Psoas muscle (tissue), 8 donors: ENCODE data around the gene ABR. TPM values are rescaled to one million over a fixed set of nuclear protein-coding genes. Genes with fewer than 3 reads are reported as not detected.

Source experiments
- ATAC-seq, 4 donors: fragments of 200-7000 bp; cut with Tn5 transposase; one replicate each; pipeline ENCODE4 v1.9.1; 2020; ENCODE audit warnings: moderate library complexity in 3 of 4, mild to moderate bottlenecking in 2 of 4
- DNase-seq, 2 donors: peaks; one replicate each; pipeline ENCODE4 v3.0.0-alpha.2; 2020
- H3K27ac ChIP-seq: fragments of 200-600 bp; one replicate; pipeline ENCODE4 v1.8.0; 2022
- H3K27me3 ChIP-seq, 3 donors: fragments of 200-600 bp in 1 of 3; one replicate each; pipeline versions ENCODE4 v1.6.1 to v1.8.0; 2013 to 2022; ENCODE audit warnings: low read length in 2 of 3, mild to moderate bottlenecking in 2 of 3, moderate library complexity in 1 of 3; ENCODE audit not compliant: insufficient read depth in 3 of 3
- H3K36me3 ChIP-seq, 2 donors: fragments of 200-600 bp in 1 of 2; one replicate each; pipeline versions ENCODE4 v1.6.1 to v1.8.0; 2013 to 2022; ENCODE audit warnings: low read depth in 1 of 2, mild to moderate bottlenecking in 1 of 2, moderate library complexity in 1 of 2; ENCODE audit not compliant: insufficient read depth in 1 of 2
- H3K4me1 ChIP-seq: fragments of 200-600 bp; one replicate; pipeline ENCODE4 v1.8.0; 2022
- H3K4me3 ChIP-seq: fragments of 200-600 bp; one replicate; pipeline ENCODE4 v1.8.0; 2022; ENCODE audit warnings: mild to moderate bottlenecking
- H3K9me3 ChIP-seq: fragments of 200-600 bp; one replicate; pipeline ENCODE4 v1.8.0; 2022
- WGBS, 3 donors: extraction: QIAGEN DNeasy Blood & Tissue Kit; methylation state at CpG; one replicate each; pipeline versions ENCODE4 v1.1.6 to v1.1.7; 2013; 5-methylcytosine and 5-hydroxymethylcytosine counted together
- intact Hi-C, 2 donors: fragments of 100-400 bp; cut with DNase I; formaldehyde crosslinking; loops; one replicate each; pipeline versions ENCODE4 v1.11.0 to v1.14.2; 2022
- polyA plus RNA-seq, 3 donors: library from polyadenylated mRNA; stranded (reverse); fragments of 200-250 nt; gene quantifications; one replicate each; pipeline ENCODE4 v1.2.3, GENCODE V29; 2013
- total RNA-seq, 4 donors: library from RNA; stranded (reverse); fragmentation: NEBNext Ultra II Directional in 2 of 4; extraction: Animal tissue kit (Norgen Biotek cat#: 25700) in 2 of 4; gene quantifications; one replicate each; pipeline versions ENCODE4 v1.2.1 to v1.2.4, GENCODE V29; 2021 to 2023
- TF ChIP-seq, protein P1 (sequence below): fragments of 200-600 bp; IDR thresholded peaks from one replicate; pipeline ENCODE4 v1.8.0; 2022; ENCODE audit warnings: antibody characterized with exemption
- donor health status: healthy with polysubstance abuse.
- donor health status: DM: no; HTN: no; CAD: no; lungs with moderate emphysema.
- donor health status: Bipolar disorder and iron deficiency.
- donor health status: healthy.
- donor health status: DM: yes; HTN: yes; CAD: no.
- donor health status: DM: no; HTN: no; CAD: no.
- donor health status: DM: no; HTN: no; CAD: no.
- donor health status: DM: yes; HTN: yes; CAD: no.

The ABR gene
- total and polyA plus RNA-seq, 7 donors, result 5.8 to 25.4 (median 9.8) TPM

DNA sequence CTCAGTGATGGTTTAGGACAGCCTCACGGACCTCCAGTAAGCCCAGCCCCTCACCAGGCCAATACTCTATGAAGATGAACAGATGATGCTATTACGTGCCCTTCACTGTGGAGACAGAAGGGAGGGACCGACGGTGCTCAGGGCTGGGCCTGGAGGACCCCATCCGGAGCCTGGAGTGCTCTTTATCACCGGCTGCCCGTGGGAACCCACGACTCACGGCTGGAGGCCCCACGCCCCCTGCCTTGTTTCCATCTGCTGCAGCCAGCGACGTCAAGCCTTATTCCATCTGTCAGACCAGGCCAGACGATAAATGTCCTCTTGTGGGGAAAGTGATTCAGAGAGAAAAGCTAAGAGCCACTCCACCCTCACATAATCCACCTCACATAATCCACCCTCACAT, 186.8 kb downstream of the ABR start:
- Histone ChIP-seq H3K4me1 (peaks cover 8% of the 10 kb centered on the region), H3K9me3 (no peaks in the 10 kb centered on the region), H3K36me3 (no peaks in the 10 kb centered on the region), H3K27ac (no peak overlapping the region), H3K4me3 (no peak overlapping the region), H3K27me3 (no peaks in the 10 kb centered on the region)
- DNase-seq (no peak), ATAC-seq (no peak)
- 44 to 46% (median 44%) methylated on average over 13 of the region's 13 CpGs for WGBS, 3 donors
- intact Hi-C loops, result no loop called here
- TF ChIP-seq, protein P1, sequence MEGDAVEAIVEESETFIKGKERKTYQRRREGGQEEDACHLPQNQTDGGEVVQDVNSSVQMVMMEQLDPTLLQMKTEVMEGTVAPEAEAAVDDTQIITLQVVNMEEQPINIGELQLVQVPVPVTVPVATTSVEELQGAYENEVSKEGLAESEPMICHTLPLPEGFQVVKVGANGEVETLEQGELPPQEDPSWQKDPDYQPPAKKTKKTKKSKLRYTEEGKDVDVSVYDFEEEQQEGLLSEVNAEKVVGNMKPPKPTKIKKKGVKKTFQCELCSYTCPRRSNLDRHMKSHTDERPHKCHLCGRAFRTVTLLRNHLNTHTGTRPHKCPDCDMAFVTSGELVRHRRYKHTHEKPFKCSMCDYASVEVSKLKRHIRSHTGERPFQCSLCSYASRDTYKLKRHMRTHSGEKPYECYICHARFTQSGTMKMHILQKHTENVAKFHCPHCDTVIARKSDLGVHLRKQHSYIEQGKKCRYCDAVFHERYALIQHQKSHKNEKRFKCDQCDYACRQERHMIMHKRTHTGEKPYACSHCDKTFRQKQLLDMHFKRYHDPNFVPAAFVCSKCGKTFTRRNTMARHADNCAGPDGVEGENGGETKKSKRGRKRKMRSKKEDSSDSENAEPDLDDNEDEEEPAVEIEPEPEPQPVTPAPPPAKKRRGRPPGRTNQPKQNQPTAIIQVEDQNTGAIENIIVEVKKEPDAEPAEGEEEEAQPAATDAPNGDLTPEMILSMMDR, result no peak

GRCh38 chr17:988561-988960, 191.2 kb downstream of the ABR start:
- TF ChIP-seq, protein P1, result no peak
- WGBS, 3 donors, result 89 to 90% (median 89%) methylated on average over 11 of the region's 11 CpGs
- no peak for DNase-seq
- Histone ChIP-seq H3K4me3 (no peak overlapping the region), H3K27ac (no peak overlapping the region), H3K36me3 (no peaks in the 10 kb centered on the region), H3K9me3 (no peaks in the 10 kb centered on the region), H3K4me1 (no peaks in the 10 kb centered on the region), H3K27me3 (no peaks in the 10 kb centered on the region)
- no peak for ATAC-seq
- intact Hi-C loops, result no loop called here

- TF ChIP-seq, protein P1, result no peak
- Histone ChIP-seq H3K4me3 (no peak overlapping the region), H3K9me3 (no peaks in the 10 kb centered on the region), H3K27ac (no peak overlapping the region), H3K27me3 (no peaks in the 10 kb centered on the region), H3K4me1 (no peaks in the 10 kb centered on the region), H3K36me3 (no peaks in the 10 kb centered on the region)
- ATAC-seq (no peak), DNase-seq (no peak)
- intact Hi-C loops, result no loop called here
- 82 to 85% (median 85%) methylated on average over 15 of the region's 15 CpGs for WGBS, 3 donors
Measured at GRCh38 chr17:987931-988330, 191.8 kb downstream of the ABR start.

DNA sequence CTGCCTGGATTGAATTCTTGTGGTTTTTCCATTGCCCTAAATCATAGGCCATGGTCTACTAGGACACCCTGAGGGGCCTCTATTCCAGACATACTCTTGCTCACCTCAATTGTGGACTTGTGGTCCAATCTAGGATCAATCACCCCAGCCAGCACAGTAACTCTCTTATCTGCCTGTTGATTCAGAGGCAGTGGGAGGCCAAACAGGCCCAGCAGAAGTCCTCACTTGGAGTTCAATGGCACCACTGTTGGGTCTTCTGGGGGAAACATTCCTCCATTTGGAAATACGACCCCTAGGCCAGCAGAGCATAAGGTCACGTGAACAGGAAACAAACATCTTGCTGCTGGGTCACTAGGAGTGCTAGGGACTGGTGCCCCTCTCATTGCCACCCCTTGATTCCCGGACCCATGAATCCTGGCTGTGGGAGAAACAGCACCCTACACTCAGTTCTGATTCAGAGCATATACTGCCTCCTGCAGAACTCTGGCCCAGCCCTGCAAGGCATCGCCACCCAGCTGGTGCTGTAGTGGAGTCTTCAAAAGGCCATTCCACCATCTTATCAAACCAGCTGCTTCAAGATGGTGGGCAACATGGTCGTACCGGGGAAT, 193.4 kb downstream of the ABR start:
- no peak overlapping the region for H3K4me3 ChIP-seq
- no peaks in the 10 kb centered on the region for H3K27me3 ChIP-seq
- WGBS, 3 donors, result 90 to 93% (median 91%) methylated on average over 6 of the region's 6 CpGs
- H3K4me1 ChIP-seq, result no peaks in the 10 kb centered on the region
- no peak for DNase-seq
- no peak overlapping the region for H3K27ac ChIP-seq
- TF ChIP-seq, protein P1, result no peak
- no peaks in the 10 kb centered on the region for H3K9me3 ChIP-seq
- no peaks in the 10 kb centered on the region for H3K36me3 ChIP-seq
- intact Hi-C loops, result no loop called here
- ATAC-seq, result no peak

GRCh38 chr17:983921-984320, 195.9 kb downstream of the ABR start:
- Histone ChIP-seq H3K4me3 (no peak overlapping the region), H3K9me3 (no peaks in the 10 kb centered on the region), H3K27ac (no peak overlapping the region), H3K4me1 (peaks cover 11% of the 10 kb centered on the region), H3K27me3 (no peaks in the 10 kb centered on the region), H3K36me3 (no peaks in the 10 kb centered on the region)
- no peak for ATAC-seq
- WGBS, 3 donors, result 26 to 39% (median 26%) methylated on average over 3 of the region's 3 CpGs
- intact Hi-C loops, result no loop called here
- TF ChIP-seq, protein P1, result no peak
- no peak for DNase-seq
